Testis (tissue), 2 donors: Measurements from ENCODE around the gene CNOT8.

Experiments
- CTCF ChIP-seq, 3 experiments: fragments of 450-650 bp in 2 of 3; fragments of 200-600 bp in 1 of 3; sonication (generic) in 1 of 3; IDR thresholded peaks; one replicate each; pipeline ENCODE4 v1.5.1; 2016 to 2019; ENCODE audit warnings: antibody characterized with exemption in 3 of 3, mild to moderate bottlenecking in 2 of 3, moderate library complexity in 1 of 3
- POLR2A ChIP-seq: fragments of 450-650 bp; IDR thresholded peaks from one replicate; pipeline ENCODE4 v1.6.1; 2017; ENCODE audit warnings: antibody characterized with exemption, mild to moderate bottlenecking, moderate library complexity

- no peak for TF ChIP-seq CTCF (IDR thresholded peaks at IDR 0.05)
- TF ChIP-seq POLR2A, result no peak
These were observed 58.4 kb downstream of the CNOT8 start for GRCh38 chr5:154916874-154917273.
